ENCODE measurements around the gene ST6GALNAC3.

The ST6GALNAC3 gene

GRCh38 chr1:76284842-76285241 lies 210.3 kb downstream of the ST6GALNAC3 start:
- H3K4me1 ChIP-seq (ENCODE audit: insufficient read depth, low read length, poor library complexity, severe bottlenecking) = peaks cover 33% of the 10 kb centered on the region

GRCh38 chr1:76285578-76286135 lies 211.1 kb downstream of the ST6GALNAC3 start:
- Histone ChIP-seq H3F3A (ENCODE audit: low read depth) (no peaks in the 10 kb centered on the region), H3K9ac (ENCODE audit: low read depth, low read length, poor library complexity, severe bottlenecking) (no peak overlapping the region), H3K27me3 (ENCODE audit: insufficient read depth, low read length, poor library complexity, severe bottlenecking) (no peaks in the 10 kb centered on the region), H4K20me1 (ENCODE audit: insufficient read depth, low read length, poor library complexity, severe bottlenecking) (no peaks in the 10 kb centered on the region), H3K4me2 (ENCODE audit: low read depth, low read length, poor library complexity, severe bottlenecking) (peak overlapping the region; percentile 28), H3K9me2 (replicated peaks; ENCODE audit: low read depth, low read length) (no peaks in the 10 kb centered on the region), H2AFZ (ENCODE audit: low read length) (peak overlapping the region; percentile 93), H3K9me3 (ENCODE audit: insufficient read depth, low read depth, low read length) (no peaks in the 10 kb centered on the region), H3K4me1 (ENCODE audit: insufficient read depth, low read length, poor library complexity, severe bottlenecking) (peaks cover 39% of the 10 kb centered on the region), H3K79me2 (ENCODE audit: insufficient read depth, low read length) (no peaks in the 10 kb centered on the region), H3K4me3 (ENCODE audit: low read length, poor library complexity, severe bottlenecking) (no peak overlapping the region), H3K36me3 (ENCODE audit: insufficient read depth, low read length) (no peaks in the 10 kb centered on the region)
- TF ChIP-seq CTCF (conservative IDR thresholded peaks at IDR 0.05; ENCODE audit: low read length) (no peak), EZH2phosphoT487 (IDR thresholded peaks at IDR 0.05; ENCODE audit: borderline replicate concordance) (no peak)

More at GRCh38 chr1:76284842-76285241, 210.3 kb downstream of the ST6GALNAC3 start:
- Histone ChIP-seq H3K9me2 (replicated peaks; ENCODE audit: low read depth, low read length) (no peaks in the 10 kb centered on the region), H3K36me3 (ENCODE audit: insufficient read depth, low read length) (no peaks in the 10 kb centered on the region), H3K9ac (ENCODE audit: low read depth, low read length, poor library complexity, severe bottlenecking) (no peak overlapping the region), H3K4me3 (ENCODE audit: low read length, poor library complexity, severe bottlenecking) (no peak overlapping the region), H3K9me3 (ENCODE audit: insufficient read depth, low read depth, low read length) (no peaks in the 10 kb centered on the region), H3K4me2 (ENCODE audit: low read depth, low read length, poor library complexity, severe bottlenecking) (no peak overlapping the region), H3F3A (ENCODE audit: low read depth) (no peaks in the 10 kb centered on the region), H4K20me1 (ENCODE audit: insufficient read depth, low read length, poor library complexity, severe bottlenecking) (no peaks in the 10 kb centered on the region), H3K79me2 (ENCODE audit: insufficient read depth, low read length) (no peaks in the 10 kb centered on the region), H2AFZ (ENCODE audit: low read length) (no peak overlapping the region), H3K27me3 (ENCODE audit: insufficient read depth, low read length, poor library complexity, severe bottlenecking) (no peaks in the 10 kb centered on the region)
- no peak for TF ChIP-seq CTCF (conservative IDR thresholded peaks at IDR 0.05; ENCODE audit: low read length)
- no peak for TF ChIP-seq EZH2phosphoT487 (IDR thresholded peaks at IDR 0.05; ENCODE audit: borderline replicate concordance)

- no peak overlapping the region for H3K4me2 ChIP-seq (ENCODE audit: low read depth, low read length, poor library complexity, severe bottlenecking)
- TF ChIP-seq CTCF (conservative IDR thresholded peaks at IDR 0.05; ENCODE audit: low read length) (no peak), EZH2phosphoT487 (IDR thresholded peaks at IDR 0.05; ENCODE audit: borderline replicate concordance) (no peak)
- no peaks in the 10 kb centered on the region for H3K9me3 ChIP-seq (ENCODE audit: insufficient read depth, low read depth, low read length)
- peaks cover 58% of the 10 kb centered on the region for H3K4me1 ChIP-seq (ENCODE audit: insufficient read depth, low read length, poor library complexity, severe bottlenecking)
- no peak overlapping the region for H3K4me3 ChIP-seq (ENCODE audit: low read length, poor library complexity, severe bottlenecking)
- no peaks in the 10 kb centered on the region for H3K27me3 ChIP-seq (ENCODE audit: insufficient read depth, low read length, poor library complexity, severe bottlenecking)
- no peaks in the 10 kb centered on the region for H3K36me3 ChIP-seq (ENCODE audit: insufficient read depth, low read length)
- H2AFZ ChIP-seq (ENCODE audit: low read length) = no peak overlapping the region
- H3K9ac ChIP-seq (ENCODE audit: low read depth, low read length, poor library complexity, severe bottlenecking) = no peak overlapping the region
- H3K79me2 ChIP-seq (ENCODE audit: insufficient read depth, low read length) = no peaks in the 10 kb centered on the region
- H4K20me1 ChIP-seq (ENCODE audit: insufficient read depth, low read length, poor library complexity, severe bottlenecking) = no peaks in the 10 kb centered on the region
- H3F3A ChIP-seq (ENCODE audit: low read depth) = no peaks in the 10 kb centered on the region
- H3K9me2 ChIP-seq (replicated peaks; ENCODE audit: low read depth, low read length) = no peaks in the 10 kb centered on the region
Observed at GRCh38 chr1:76287917-76288316, 213.4 kb downstream of the ST6GALNAC3 start.

All from Loucy (cell line).